Measurements from ENCODE around the gene HSF5.
"Not testable (repeated sequence)": the region's sequence is repeated elsewhere in the genome, so short reads cannot be mapped to it uniquely, and the experiment has no call there.

HSF5 gene

GRCh38 chr17:58402047-58402446, 86.2 kb downstream of the HSF5 start:
- H3K4me3 ChIP-seq (ENCODE audit: low read depth, low read length), result no peak overlapping the region
- POLR2A ChIA-PET, result no interaction called here
- no peak for DNase-seq (ENCODE audit: low read depth, low spot score)
- no peak for TF ChIP-seq CTCF (IDR thresholded peaks at IDR 0.05; ENCODE audit: insufficient read depth, low read length, missing control alignments)
- CTCF ChIA-PET, result no interaction called here

GRCh38 chr17:58401287-58401686, 86.9 kb downstream of the HSF5 start:
- H3K4me3 ChIP-seq (ENCODE audit: low read depth, low read length), result no peak overlapping the region
- POLR2A ChIA-PET, result no interaction called here
- CTCF ChIA-PET, result no interaction called here
- DNase-seq (ENCODE audit: low read depth, low spot score), result no peak
- TF ChIP-seq CTCF (IDR thresholded peaks at IDR 0.05; ENCODE audit: insufficient read depth, low read length, missing control alignments), result no peak

GRCh38 chr17:58400826-58401225, 87.4 kb downstream of the HSF5 start:
- TF ChIP-seq CTCF (IDR thresholded peaks at IDR 0.05; ENCODE audit: insufficient read depth, low read length, missing control alignments), result no peak
- ChIA-PET POLR2A (no interaction called here), CTCF (no interaction called here)
- DNase-seq (ENCODE audit: low read depth, low spot score), result no peak
- H3K4me3 ChIP-seq (ENCODE audit: low read depth, low read length), result no peak overlapping the region

- ChIA-PET POLR2A (no interaction called here), CTCF (interaction anchor here (0.7 kb wide), 1 partner anchor 17 kb away, joined by 4 read pairs; the partner anchor contains the start of gene RNF43)
- H3K4me3 ChIP-seq (ENCODE audit: low read depth, low read length), result no peak overlapping the region
- no peak for DNase-seq (ENCODE audit: low read depth, low spot score)
- no peak for TF ChIP-seq CTCF (IDR thresholded peaks at IDR 0.05; ENCODE audit: insufficient read depth, low read length, missing control alignments)
These were observed 88.2 kb downstream of the HSF5 start for GRCh38 chr17:58399974-58400373.

GRCh38 chr17:58398574-58399266, 89.5 kb downstream of the HSF5 start:
- ChIA-PET CTCF (no interaction called here), POLR2A (no interaction called here)
- DNase-seq (ENCODE audit: low read depth, low spot score), result no peak
- TF ChIP-seq CTCF (IDR thresholded peaks at IDR 0.05; ENCODE audit: insufficient read depth, low read length, missing control alignments), result no peak
- no peak overlapping the region for H3K4me3 ChIP-seq (ENCODE audit: low read depth, low read length)

GRCh38 chr17:58397421-58397820, 90.8 kb downstream of the HSF5 start:
- DNase-seq (ENCODE audit: low read depth, low spot score); POLR2A ChIA-PET; H3K4me3 ChIP-seq (ENCODE audit: low read depth, low read length); CTCF ChIA-PET: not testable (repeated sequence)

- ChIA-PET POLR2A (no interaction called here), CTCF (no interaction called here)
- H3K4me3 ChIP-seq (ENCODE audit: low read depth, low read length), result no peak overlapping the region
- no peak for TF ChIP-seq CTCF (IDR thresholded peaks at IDR 0.05; ENCODE audit: insufficient read depth, low read length, missing control alignments)
- no peak for DNase-seq (ENCODE audit: low read depth, low spot score)
These were observed 92.0 kb downstream of the HSF5 start for GRCh38 chr17:58396173-58396572.
